HEK293 (cell line): ENCODE measurements around the gene KCNF1.

Experiments used
- KLF7 ChIP-seq: fragments of 450-650 bp; formaldehyde crosslinking; IDR thresholded peaks from 2 replicates; pipeline ENCODE4 v1.5.1; 2016; ENCODE audit warnings: missing biosample characterization, missing genetic modification characterization, borderline replicate concordance
- WT1 ChIP-seq: fragments of 450-650 bp; formaldehyde crosslinking; IDR thresholded peaks from 2 replicates; pipeline ENCODE4 v1.5.1; 2016; ENCODE audit warnings: missing biosample characterization, missing genetic modification characterization
- ZBTB48 ChIP-seq: fragments of 450-650 bp; formaldehyde crosslinking; IDR thresholded peaks from 2 replicates; pipeline ENCODE4 v1.5.1; 2016; ENCODE audit warnings: missing biosample characterization, missing genetic modification characterization
- ZNF155 ChIP-seq: fragments of 450-650 bp; formaldehyde crosslinking; IDR thresholded peaks from 2 replicates; pipeline ENCODE4 v1.5.1; 2016; ENCODE audit warnings: missing biosample characterization, missing genetic modification characterization
- ZNF670 ChIP-seq: fragments of 450-650 bp; formaldehyde crosslinking; IDR thresholded peaks from 2 replicates; pipeline ENCODE4 v1.5.1; 2016; ENCODE audit warnings: missing biosample characterization, missing genetic modification characterization, low read depth
- TF ChIP-seq, protein P1 (sequence below): fragments of 450-650 bp; formaldehyde crosslinking; IDR thresholded peaks from 2 replicates; pipeline ENCODE4 v1.5.1; 2016; ENCODE audit warnings: missing biosample characterization, missing genetic modification characterization
- TF ChIP-seq, protein P2 (sequence below): fragments of 450-650 bp; formaldehyde crosslinking; IDR thresholded peaks from 2 replicates; pipeline ENCODE4 v1.5.1; 2016; ENCODE audit warnings: missing biosample characterization, missing genetic modification characterization, low read depth
- TF ChIP-seq, protein P3 (sequence below): IDR thresholded peaks from 2 replicates; pipeline ENCODE4 v1.6.1; 2011; ENCODE audit warnings: mild to moderate bottlenecking, low read depth, low read length, borderline replicate concordance
- TF ChIP-seq, protein P4 (sequence below): fragments of 450-650 bp; formaldehyde crosslinking; IDR thresholded peaks from 2 replicates; pipeline ENCODE4 v1.5.1; 2016; ENCODE audit warnings: missing biosample characterization, missing genetic modification characterization

DNA sequence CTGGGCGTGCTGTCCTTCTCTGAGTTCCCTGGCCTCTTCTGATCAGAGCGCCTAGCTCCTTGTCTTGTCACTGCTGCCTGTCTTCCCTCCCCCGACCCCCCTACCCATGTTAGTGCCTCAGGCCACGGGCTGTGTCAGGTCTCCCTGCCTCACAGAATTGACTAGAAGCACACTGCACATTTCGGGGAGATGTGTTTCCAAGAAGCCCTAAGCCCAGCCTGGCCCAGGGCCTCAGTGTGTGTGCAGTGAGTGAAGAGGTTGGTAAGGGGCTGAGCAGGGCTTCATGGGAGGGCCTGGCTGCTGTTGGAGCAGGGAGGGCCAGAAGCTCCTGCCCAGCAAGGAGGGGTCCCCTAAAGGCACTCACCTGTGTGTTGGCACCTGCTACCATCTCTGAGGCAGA lies 13.1 kb downstream of the KCNF1 start:
- TF ChIP-seq, protein P1, sequence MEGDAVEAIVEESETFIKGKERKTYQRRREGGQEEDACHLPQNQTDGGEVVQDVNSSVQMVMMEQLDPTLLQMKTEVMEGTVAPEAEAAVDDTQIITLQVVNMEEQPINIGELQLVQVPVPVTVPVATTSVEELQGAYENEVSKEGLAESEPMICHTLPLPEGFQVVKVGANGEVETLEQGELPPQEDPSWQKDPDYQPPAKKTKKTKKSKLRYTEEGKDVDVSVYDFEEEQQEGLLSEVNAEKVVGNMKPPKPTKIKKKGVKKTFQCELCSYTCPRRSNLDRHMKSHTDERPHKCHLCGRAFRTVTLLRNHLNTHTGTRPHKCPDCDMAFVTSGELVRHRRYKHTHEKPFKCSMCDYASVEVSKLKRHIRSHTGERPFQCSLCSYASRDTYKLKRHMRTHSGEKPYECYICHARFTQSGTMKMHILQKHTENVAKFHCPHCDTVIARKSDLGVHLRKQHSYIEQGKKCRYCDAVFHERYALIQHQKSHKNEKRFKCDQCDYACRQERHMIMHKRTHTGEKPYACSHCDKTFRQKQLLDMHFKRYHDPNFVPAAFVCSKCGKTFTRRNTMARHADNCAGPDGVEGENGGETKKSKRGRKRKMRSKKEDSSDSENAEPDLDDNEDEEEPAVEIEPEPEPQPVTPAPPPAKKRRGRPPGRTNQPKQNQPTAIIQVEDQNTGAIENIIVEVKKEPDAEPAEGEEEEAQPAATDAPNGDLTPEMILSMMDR: no peak
- no peak for TF ChIP-seq ZNF155 (tag by site-specific recombination)
- TF ChIP-seq, protein P2, sequence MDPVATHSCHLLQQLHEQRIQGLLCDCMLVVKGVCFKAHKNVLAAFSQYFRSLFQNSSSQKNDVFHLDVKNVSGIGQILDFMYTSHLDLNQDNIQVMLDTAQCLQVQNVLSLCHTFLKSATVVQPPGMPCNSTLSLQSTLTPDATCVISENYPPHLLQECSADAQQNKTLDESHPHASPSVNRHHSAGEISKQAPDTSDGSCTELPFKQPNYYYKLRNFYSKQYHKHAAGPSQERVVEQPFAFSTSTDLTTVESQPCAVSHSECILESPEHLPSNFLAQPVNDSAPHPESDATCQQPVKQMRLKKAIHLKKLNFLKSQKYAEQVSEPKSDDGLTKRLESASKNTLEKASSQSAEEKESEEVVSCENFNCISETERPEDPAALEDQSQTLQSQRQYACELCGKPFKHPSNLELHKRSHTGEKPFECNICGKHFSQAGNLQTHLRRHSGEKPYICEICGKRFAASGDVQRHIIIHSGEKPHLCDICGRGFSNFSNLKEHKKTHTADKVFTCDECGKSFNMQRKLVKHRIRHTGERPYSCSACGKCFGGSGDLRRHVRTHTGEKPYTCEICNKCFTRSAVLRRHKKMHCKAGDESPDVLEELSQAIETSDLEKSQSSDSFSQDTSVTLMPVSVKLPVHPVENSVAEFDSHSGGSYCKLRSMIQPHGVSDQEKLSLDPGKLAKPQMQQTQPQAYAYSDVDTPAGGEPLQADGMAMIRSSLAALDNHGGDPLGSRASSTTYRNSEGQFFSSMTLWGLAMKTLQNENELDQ (tag by site-specific recombination): no peak
- TF ChIP-seq ZNF670 (tag by site-specific recombination): no peak
- TF ChIP-seq KLF7 (tag by site-specific recombination): no peak
- no peak for TF ChIP-seq WT1 (tag by site-specific recombination)
- no peak for TF ChIP-seq ZBTB48 (tag by site-specific recombination)
- TF ChIP-seq, protein P3, sequence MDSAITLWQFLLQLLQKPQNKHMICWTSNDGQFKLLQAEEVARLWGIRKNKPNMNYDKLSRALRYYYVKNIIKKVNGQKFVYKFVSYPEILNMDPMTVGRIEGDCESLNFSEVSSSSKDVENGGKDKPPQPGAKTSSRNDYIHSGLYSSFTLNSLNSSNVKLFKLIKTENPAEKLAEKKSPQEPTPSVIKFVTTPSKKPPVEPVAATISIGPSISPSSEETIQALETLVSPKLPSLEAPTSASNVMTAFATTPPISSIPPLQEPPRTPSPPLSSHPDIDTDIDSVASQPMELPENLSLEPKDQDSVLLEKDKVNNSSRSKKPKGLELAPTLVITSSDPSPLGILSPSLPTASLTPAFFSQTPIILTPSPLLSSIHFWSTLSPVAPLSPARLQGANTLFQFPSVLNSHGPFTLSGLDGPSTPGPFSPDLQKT: no peak
- TF ChIP-seq, protein P4, sequence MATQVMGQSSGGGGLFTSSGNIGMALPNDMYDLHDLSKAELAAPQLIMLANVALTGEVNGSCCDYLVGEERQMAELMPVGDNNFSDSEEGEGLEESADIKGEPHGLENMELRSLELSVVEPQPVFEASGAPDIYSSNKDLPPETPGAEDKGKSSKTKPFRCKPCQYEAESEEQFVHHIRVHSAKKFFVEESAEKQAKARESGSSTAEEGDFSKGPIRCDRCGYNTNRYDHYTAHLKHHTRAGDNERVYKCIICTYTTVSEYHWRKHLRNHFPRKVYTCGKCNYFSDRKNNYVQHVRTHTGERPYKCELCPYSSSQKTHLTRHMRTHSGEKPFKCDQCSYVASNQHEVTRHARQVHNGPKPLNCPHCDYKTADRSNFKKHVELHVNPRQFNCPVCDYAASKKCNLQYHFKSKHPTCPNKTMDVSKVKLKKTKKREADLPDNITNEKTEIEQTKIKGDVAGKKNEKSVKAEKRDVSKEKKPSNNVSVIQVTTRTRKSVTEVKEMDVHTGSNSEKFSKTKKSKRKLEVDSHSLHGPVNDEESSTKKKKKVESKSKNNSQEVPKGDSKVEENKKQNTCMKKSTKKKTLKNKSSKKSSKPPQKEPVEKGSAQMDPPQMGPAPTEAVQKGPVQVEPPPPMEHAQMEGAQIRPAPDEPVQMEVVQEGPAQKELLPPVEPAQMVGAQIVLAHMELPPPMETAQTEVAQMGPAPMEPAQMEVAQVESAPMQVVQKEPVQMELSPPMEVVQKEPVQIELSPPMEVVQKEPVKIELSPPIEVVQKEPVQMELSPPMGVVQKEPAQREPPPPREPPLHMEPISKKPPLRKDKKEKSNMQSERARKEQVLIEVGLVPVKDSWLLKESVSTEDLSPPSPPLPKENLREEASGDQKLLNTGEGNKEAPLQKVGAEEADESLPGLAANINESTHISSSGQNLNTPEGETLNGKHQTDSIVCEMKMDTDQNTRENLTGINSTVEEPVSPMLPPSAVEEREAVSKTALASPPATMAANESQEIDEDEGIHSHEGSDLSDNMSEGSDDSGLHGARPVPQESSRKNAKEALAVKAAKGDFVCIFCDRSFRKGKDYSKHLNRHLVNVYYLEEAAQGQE: no peak
